Kidney (tissue), 14 donors: ENCODE data around the gene CALU. TPM values are rescaled to one million over a fixed set of nuclear protein-coding genes. Genes with fewer than 3 reads are reported as not detected.
A peak's percentile ranks its signal among the peaks of the same experiment; 100 is the strongest.

Experiments
- DNase-seq, 5 donors: peaks; one replicate each; pipeline ENCODE4 v3.0.0-alpha.2; 2013 to 2020
- FAIRE-seq: peaks from 2 replicates; lab custom pipeline; 2012; peaks lifted over from hg19 to GRCh38; lab: Jason Lieb, UNC
- H3K27ac ChIP-seq, 2 donors: one replicate each; pipeline ENCODE4 v1.7.0; 2013; ENCODE audit warnings: low read depth in 2 of 2, low read length in 2 of 2, inconsistent platforms in 1 of 2
- H3K27me3 ChIP-seq: one replicate; pipeline ENCODE4 v1.7.1; 2013; ENCODE audit warnings: low read length, inconsistent platforms; ENCODE audit not compliant: control insufficient read depth, insufficient read depth
- H3K36me3 ChIP-seq, 3 donors: one replicate each; pipeline versions ENCODE4 v1.7.0 to v1.7.1; 2013; ENCODE audit warnings: low read length in 3 of 3, control low read depth in 1 of 3, inconsistent platforms in 1 of 3; ENCODE audit not compliant: insufficient read depth in 3 of 3, control insufficient read depth in 2 of 3
- H3K4me1 ChIP-seq, 3 donors: one replicate each; pipeline versions ENCODE4 v1.7.0 to v1.7.1; 2013; ENCODE audit warnings: low read length in 3 of 3, inconsistent platforms in 1 of 3, low read depth in 1 of 3; ENCODE audit not compliant: control insufficient read depth in 2 of 3, insufficient read depth in 2 of 3
- H3K4me3 ChIP-seq, 3 donors: one replicate each; pipeline versions ENCODE4 v1.7.0 to v1.8.1; 2013; ENCODE audit warnings: low read length in 3 of 3, control low read depth in 1 of 3, inconsistent platforms in 1 of 3
- H3K9ac ChIP-seq, 3 donors: one replicate each; pipeline versions ENCODE4 v1.7.0 to v1.7.1; 2013; ENCODE audit warnings: low read length in 3 of 3, control low read depth in 1 of 3, inconsistent platforms in 1 of 3
- H3K9me3 ChIP-seq, 3 donors: one replicate each; pipeline versions ENCODE4 v1.7.0 to v1.7.1; 2013; ENCODE audit warnings: low read length in 3 of 3, control low read depth in 1 of 3, inconsistent platforms in 1 of 3; ENCODE audit not compliant: control insufficient read depth in 2 of 3, insufficient read depth in 1 of 3
- intact Hi-C: fragments of 100-400 bp; cut with DNase I; formaldehyde crosslinking; loops from one replicate; pipeline ENCODE4 v1.11.1; 2022
- polyA plus RNA-seq: library from polyadenylated mRNA; stranded (reverse); fragments of 350-450 nt; fragmentation: Illumina TruSeq; extraction: RNeasy Lipid Tissue Mini Kit (QIAGEN cat#74804); gene quantifications from one replicate; pipeline ENCODE4 v1.2.3, GENCODE V29; 2014; ENCODE audit warnings: low read depth, low replicate concordance; ENCODE audit not compliant: insufficient read depth
- total RNA-seq: library from RNA; stranded (reverse); fragmentation: NEBNext Ultra II Directional; extraction: Animal tissue kit (Norgen Biotek cat#: 25700); gene quantifications from one replicate; pipeline ENCODE4 v1.2.1, GENCODE V29; 2021
- TF ChIP-seq, protein P1 (sequence below): IDR thresholded peaks from 3 replicates; pipeline ENCODE4 v1.5.1; 2012; ENCODE audit warnings: mild to moderate bottlenecking, moderate library complexity, borderline replicate concordance; ENCODE audit not compliant: insufficient read depth; ENCODE audit errors: extremely low read depth
- donor health status: control.
- donor health status: control.
- donor health status: control.
- donor health status: control.
- donor health status: control.
- donor health status: DM: yes; HTN: yes; CAD: no.
- donor health status: Normal renal cell carcinoma (clear cell type).

CALU gene
- total and polyA plus RNA-seq, 2 donors from 2014 or later, result 32.9 to 75.1 TPM

DNA sequence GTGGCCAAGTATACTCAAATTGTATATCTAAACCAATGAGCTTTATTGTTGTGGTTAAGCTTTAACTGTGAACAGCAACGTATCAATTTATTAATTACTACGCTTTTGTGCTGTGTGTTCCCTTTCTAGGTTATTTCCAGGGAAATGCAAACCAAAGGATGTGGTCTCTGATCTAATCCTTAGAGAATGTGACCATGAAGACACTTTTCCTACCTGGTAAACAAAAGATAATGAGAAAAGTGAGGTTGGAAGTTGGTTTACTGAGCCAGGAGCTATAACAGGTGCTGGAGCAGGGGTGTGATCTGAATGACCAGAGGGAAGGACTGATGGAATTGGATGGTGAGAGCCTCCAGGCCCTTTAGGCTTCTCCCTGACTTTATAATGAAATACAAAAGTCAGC is 25.4 kb upstream of the CALU start:
- Histone ChIP-seq H3K4me3 (no peak overlapping the region), H3K4me1 (no peaks in the 10 kb centered on the region), H3K9ac (no peak overlapping the region), H3K27me3 (no peaks in the 10 kb centered on the region), H3K36me3 (no peaks in the 10 kb centered on the region), H3K27ac (no peak overlapping the region), H3K9me3 (no peaks in the 10 kb centered on the region)
- intact Hi-C loops, result no loop called here
- DNase-seq (no peak), FAIRE-seq (no peak)
- TF ChIP-seq, protein P1, sequence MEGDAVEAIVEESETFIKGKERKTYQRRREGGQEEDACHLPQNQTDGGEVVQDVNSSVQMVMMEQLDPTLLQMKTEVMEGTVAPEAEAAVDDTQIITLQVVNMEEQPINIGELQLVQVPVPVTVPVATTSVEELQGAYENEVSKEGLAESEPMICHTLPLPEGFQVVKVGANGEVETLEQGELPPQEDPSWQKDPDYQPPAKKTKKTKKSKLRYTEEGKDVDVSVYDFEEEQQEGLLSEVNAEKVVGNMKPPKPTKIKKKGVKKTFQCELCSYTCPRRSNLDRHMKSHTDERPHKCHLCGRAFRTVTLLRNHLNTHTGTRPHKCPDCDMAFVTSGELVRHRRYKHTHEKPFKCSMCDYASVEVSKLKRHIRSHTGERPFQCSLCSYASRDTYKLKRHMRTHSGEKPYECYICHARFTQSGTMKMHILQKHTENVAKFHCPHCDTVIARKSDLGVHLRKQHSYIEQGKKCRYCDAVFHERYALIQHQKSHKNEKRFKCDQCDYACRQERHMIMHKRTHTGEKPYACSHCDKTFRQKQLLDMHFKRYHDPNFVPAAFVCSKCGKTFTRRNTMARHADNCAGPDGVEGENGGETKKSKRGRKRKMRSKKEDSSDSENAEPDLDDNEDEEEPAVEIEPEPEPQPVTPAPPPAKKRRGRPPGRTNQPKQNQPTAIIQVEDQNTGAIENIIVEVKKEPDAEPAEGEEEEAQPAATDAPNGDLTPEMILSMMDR, result no peak

DNA sequence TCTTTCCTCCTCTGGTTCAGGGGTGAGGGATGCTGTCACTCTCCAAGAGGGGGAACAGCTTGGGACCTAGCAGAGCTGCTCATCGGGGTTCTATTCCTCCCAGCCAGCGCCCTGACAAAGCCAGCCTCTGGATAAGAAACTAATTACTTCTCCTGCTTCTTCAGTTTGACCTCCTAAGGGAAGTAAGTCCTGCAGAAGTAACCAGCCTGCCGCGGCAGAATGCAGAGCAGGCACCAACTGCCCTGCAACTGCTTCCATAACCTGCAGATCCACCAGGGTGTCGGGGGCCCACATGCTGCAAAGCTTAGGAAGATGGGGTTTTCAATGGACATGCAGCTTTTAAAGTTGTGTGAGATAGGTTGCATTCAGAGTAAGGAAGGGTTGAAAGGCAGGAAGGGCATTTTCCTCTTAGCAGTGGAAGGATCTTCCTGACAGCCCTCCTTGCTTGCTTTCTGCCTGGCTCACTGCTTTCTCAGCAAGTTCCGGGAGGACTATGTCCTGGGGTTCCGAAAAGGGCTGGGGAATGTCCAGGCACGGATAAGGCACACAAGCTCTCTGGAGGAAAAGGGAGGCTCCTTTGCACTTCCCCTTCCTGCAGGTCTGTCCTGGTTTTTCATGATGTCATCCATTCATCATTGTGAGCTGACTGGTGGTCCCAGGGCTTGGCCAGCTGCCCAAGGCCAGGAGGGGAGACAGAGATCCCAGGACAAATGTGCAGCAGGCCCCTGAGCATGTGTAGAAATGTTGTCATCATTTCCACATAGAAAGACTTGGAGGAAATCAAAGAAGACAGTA is 24.3 kb upstream of the CALU start:
- TF ChIP-seq, protein P1, result no peak
- peak in 2 of 5 donors; percentile 12 to 44 for DNase-seq
- intact Hi-C loops, result no loop called here
- Histone ChIP-seq H3K9me3 (no peaks in the 10 kb centered on the region), H3K9ac (no peak overlapping the region), H3K27me3 (no peaks in the 10 kb centered on the region), H3K36me3 (no peaks in the 10 kb centered on the region), H3K4me1 (no peaks in the 10 kb centered on the region), H3K27ac (no peak overlapping the region), H3K4me3 (no peak overlapping the region)
- no peak for FAIRE-seq

DNA sequence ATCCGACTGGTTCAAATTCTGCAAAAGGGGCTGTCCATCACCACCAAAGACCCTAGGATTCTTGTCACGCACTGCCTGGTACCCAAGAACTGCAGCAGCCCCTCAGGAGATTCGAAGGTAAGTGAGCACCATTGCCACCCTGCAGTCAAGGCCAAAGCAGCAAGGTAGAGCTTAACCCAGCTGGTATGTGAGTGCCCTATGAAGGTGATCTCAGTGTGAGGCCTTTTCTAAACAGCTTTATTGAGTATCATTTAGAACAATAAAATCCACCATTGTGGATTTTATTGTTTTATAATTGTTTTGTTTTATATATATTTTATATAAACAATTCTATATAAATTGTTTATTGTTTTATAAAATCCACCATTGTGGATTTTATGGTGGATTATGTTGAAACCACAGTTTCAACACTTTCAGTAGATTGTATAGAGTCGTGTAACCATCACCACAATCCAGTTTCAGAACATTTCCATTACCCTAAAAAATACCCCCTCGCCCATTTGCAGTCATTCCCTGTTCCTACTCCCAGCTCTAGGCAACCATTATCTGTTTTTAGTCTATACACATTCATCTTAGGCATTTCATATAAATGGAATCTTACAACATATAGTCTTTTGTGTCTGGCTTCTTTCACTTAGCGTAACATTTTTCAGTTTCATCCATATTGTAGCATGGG is 20.1 kb upstream of the CALU start:
- no peaks in the 10 kb centered on the region for H3K36me3 ChIP-seq
- H3K9ac ChIP-seq, result no peak overlapping the region
- TF ChIP-seq, protein P1, result no peak
- H3K4me1 ChIP-seq, result no peaks in the 10 kb centered on the region
- no peaks in the 10 kb centered on the region for H3K9me3 ChIP-seq
- DNase-seq, result no peak
- H3K4me3 ChIP-seq, result no peak overlapping the region
- H3K27ac ChIP-seq, result no peak overlapping the region
- intact Hi-C loops, result no loop called here
- FAIRE-seq, result no peak
- no peaks in the 10 kb centered on the region for H3K27me3 ChIP-seq
